Fibroblast of pulmonary artery (primary cell): ENCODE data around the gene ABCF2.

Experiments used
- DNase-seq: peaks from one replicate; pipeline ENCODE4 v3.0.0-alpha.2; 2010; ENCODE audit warnings: low read depth
- H3K4me3 ChIP-seq: replicated peaks from 2 replicates; pipeline ENCODE4 v1.5.1; 2011; ENCODE audit warnings: low read depth, mild to moderate bottlenecking, control low read depth, low read length, moderate library complexity
- CTCF ChIP-seq: IDR thresholded peaks from 2 replicates; pipeline ENCODE4 v1.5.1; 2011; ENCODE audit warnings: mild to moderate bottlenecking, control low read depth, low read length, inconsistent platforms; ENCODE audit errors: missing control alignments

Gene ABCF2

GRCh38 chr7:151201751-151202150 lies 25.3 kb downstream of the ABCF2 start:
- no peak for TF ChIP-seq CTCF
- H3K4me3 ChIP-seq: no peak overlapping the region
- DNase-seq: no peak

GRCh38 chr7:151201344-151201743 lies 25.7 kb downstream of the ABCF2 start:
- DNase-seq: no peak
- no peak for TF ChIP-seq CTCF

GRCh38 chr7:151198945-151199848 lies 27.8 kb downstream of the ABCF2 start:
- no peak for TF ChIP-seq CTCF
- no peak overlapping the region for H3K4me3 ChIP-seq
- DNase-seq: no peak

More at GRCh38 chr7:151201344-151201743, 25.7 kb downstream of the ABCF2 start:
- no peak overlapping the region for H3K4me3 ChIP-seq

DNA sequence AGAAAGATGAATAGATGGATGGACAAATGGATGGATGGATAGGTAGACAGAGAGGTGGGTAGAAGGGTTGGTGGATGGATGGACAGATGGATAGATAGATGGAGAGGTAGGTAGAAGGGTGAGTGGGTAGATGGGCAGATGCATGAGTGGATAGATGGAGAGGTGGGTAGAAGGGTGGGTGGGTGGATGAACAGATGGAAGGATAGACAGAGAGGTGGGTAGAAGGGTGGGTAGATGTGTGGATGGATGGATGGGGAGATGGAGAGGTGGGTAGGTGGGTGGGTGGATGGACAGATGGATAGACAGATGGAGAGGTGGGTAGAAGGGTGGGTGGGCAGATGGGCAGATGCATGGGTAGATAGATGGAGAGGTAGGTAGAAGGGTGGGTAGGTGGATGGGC lies 29.1 kb downstream of the ABCF2 start:
- no peak overlapping the region for H3K4me3 ChIP-seq
- no peak for DNase-seq
- no peak for TF ChIP-seq CTCF

DNA sequence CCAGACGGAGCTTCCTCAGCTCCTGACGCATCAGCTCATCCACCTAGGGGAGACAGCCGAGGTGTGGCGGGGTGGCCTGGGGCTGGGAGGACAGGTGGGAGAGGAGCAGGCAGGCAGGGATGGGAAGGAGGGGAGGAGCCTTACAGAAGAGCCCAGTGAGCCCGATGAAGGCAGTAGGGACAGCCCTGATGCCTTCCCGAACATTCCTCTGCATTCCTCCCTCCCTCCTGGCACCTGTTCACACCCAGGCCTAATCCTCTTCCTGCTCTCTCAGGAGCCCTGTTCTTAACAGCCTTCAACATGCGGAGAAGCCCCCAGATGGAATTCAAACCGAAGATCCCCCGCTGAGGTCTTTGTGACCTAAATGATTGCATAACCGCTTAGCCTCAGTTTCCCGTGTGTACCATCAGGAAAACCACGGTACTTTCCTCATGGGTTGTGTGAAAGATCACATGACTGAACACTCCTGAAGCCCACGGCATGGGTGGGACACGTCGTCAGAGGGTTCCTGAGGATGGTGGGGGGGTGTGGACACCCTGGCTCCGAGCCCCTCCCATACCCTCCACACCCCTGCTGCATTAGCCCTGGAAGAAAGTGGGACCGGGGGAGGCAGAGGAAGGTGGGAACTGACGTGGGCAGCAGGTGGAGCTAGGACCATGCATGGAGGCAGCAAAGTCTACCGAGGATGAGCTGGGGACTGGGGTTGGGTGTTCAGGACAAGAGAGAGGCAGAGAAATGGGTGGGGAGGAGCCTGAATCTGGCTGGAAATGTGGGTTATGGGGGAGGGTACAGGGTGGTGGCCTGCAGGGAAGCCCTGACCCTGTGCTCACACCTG lies 31.2 kb downstream of the ABCF2 start:
- no peak for DNase-seq
- no peak for TF ChIP-seq CTCF
- no peak overlapping the region for H3K4me3 ChIP-seq

DNA sequence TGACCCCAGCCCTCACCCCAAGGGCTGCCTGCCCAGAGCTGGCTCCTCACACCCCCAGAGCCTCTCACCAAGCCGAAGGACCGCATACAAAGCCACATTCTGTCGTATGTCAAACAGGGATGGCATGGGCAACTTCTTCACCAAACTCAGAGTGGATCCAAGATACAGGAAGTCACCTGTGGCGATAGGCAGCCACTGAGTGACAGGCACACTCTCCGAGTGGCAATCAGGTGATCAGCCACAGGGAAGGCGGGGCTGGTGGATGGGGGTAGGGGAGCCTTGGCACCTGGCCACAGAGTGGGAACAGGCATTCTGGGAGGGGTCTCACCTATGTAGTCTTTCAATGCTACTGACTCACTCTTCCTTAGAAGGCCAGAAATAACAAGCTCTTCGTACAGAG lies 32.8 kb downstream of the ABCF2 start:
- no peak for DNase-seq
- H3K4me3 ChIP-seq: no peak overlapping the region
- no peak for TF ChIP-seq CTCF
